ENCODE results near the gene PTPA. TPM values are rescaled to one million over a fixed set of nuclear protein-coding genes. Genes with fewer than 3 reads are reported as not detected.

PTPA gene
- total and polyA plus RNA-seq, 9 of the 15 experiments (the other 6 are each of a cell fraction or from before 2014, with no cell fraction given): 1.7 to 121 (median 72.6) TPM

DNA sequence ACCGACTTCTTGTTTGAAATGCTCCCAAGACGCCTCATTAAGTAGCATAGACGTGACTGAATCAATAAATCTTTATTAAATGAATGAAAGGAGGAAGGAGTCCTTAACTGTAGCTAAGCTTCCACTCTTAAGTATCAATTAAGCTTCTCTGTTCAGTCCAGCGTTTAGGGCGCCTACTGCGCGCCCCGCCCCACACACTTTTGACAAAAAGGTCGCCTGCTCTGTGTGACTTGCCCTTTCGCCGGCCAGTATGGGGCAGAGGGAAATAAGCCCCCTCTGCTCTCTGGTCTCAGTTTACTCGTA lies 31.0 kb upstream of the PTPA start (continued):
- TF ChIP-seq ZNF175 (CRISPR knock-in tag; IDR thresholded peaks at IDR 0.05; ENCODE audit: low read depth) (no peak), ZNF253 (CRISPR knock-in tag; conservative IDR thresholded peaks at IDR 0.05) (no peak), ZFPM2 (CRISPR knock-in tag; IDR thresholded peaks at IDR 0.05) (no peak), ZNF140 (CRISPR knock-in tag; IDR thresholded peaks at IDR 0.05) (no peak), CBX1 (IDR thresholded peaks at IDR 0.05; ENCODE audit: low read depth) (peak; percentile 79; the same call in 1 of the 2 replicates), SAFB2 (IDR thresholded peaks at IDR 0.05; ENCODE audit: borderline replicate concordance, low read depth, low read length, severe bottlenecking) (no peak), TAL1 (IDR thresholded peaks at IDR 0.05) (no peak), DACH1 (IDR thresholded peaks at IDR 0.05; ENCODE audit: partially characterized antibody) (no peak), STAG1 (CRISPR knock-in tag; IDR thresholded peaks at IDR 0.05; ENCODE audit: borderline replicate concordance) (no peak), BRD4 (IDR thresholded peaks at IDR 0.05) (no peak), BDP1 (IDR thresholded peaks at IDR 0.05; ENCODE audit: insufficient read depth, insufficient read length) (no peak), CHD4 (IDR thresholded peaks at IDR 0.05; ENCODE audit: insufficient read depth, insufficient replicate concordance, low read depth, low read length, poor library complexity, severe bottlenecking) (peak; percentile 86), KDM1A (IDR thresholded peaks at IDR 0.05) (no peak; a peak in 2 of 4 replicates), SMAD4 (CRISPR knock-in tag; conservative IDR thresholded peaks at IDR 0.05) (no peak), XRCC5 (IDR thresholded peaks at IDR 0.05; ENCODE audit: low read depth, low read length) (no peak), ARNT (IDR thresholded peaks at IDR 0.05) (no peak)
- TF ChIP-seq, protein P1, sequence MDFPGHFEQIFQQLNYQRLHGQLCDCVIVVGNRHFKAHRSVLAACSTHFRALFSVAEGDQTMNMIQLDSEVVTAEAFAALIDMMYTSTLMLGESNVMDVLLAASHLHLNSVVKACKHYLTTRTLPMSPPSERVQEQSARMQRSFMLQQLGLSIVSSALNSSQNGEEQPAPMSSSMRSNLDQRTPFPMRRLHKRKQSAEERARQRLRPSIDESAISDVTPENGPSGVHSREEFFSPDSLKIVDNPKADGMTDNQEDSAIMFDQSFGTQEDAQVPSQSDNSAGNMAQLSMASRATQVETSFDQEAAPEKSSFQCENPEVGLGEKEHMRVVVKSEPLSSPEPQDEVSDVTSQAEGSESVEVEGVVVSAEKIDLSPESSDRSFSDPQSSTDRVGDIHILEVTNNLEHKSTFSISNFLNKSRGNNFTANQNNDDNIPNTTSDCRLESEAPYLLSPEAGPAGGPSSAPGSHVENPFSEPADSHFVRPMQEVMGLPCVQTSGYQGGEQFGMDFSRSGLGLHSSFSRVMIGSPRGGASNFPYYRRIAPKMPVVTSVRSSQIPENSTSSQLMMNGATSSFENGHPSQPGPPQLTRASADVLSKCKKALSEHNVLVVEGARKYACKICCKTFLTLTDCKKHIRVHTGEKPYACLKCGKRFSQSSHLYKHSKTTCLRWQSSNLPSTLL (IDR thresholded peaks at IDR 0.05): no peak
- TF ChIP-seq, protein P2, sequence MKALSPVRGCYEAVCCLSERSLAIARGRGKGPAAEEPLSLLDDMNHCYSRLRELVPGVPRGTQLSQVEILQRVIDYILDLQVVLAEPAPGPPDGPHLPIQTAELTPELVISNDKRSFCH (CRISPR knock-in tag; IDR thresholded peaks at IDR 0.05): no peak
- TF ChIP-seq, protein P2 (tag; IDR thresholded peaks at IDR 0.05): no peak
- TF ChIP-seq, protein P3, sequence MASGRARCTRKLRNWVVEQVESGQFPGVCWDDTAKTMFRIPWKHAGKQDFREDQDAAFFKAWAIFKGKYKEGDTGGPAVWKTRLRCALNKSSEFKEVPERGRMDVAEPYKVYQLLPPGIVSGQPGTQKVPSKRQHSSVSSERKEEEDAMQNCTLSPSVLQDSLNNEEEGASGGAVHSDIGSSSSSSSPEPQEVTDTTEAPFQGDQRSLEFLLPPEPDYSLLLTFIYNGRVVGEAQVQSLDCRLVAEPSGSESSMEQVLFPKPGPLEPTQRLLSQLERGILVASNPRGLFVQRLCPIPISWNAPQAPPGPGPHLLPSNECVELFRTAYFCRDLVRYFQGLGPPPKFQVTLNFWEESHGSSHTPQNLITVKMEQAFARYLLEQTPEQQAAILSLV (tag; IDR thresholded peaks at IDR 0.05): no peak
- TF ChIP-seq, protein P4, sequence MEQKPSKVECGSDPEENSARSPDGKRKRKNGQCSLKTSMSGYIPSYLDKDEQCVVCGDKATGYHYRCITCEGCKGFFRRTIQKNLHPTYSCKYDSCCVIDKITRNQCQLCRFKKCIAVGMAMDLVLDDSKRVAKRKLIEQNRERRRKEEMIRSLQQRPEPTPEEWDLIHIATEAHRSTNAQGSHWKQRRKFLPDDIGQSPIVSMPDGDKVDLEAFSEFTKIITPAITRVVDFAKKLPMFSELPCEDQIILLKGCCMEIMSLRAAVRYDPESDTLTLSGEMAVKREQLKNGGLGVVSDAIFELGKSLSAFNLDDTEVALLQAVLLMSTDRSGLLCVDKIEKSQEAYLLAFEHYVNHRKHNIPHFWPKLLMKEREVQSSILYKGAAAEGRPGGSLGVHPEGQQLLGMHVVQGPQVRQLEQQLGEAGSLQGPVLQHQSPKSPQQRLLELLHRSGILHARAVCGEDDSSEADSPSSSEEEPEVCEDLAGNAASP (IDR thresholded peaks at IDR 0.05): no peak
- TF ChIP-seq, protein P5, sequence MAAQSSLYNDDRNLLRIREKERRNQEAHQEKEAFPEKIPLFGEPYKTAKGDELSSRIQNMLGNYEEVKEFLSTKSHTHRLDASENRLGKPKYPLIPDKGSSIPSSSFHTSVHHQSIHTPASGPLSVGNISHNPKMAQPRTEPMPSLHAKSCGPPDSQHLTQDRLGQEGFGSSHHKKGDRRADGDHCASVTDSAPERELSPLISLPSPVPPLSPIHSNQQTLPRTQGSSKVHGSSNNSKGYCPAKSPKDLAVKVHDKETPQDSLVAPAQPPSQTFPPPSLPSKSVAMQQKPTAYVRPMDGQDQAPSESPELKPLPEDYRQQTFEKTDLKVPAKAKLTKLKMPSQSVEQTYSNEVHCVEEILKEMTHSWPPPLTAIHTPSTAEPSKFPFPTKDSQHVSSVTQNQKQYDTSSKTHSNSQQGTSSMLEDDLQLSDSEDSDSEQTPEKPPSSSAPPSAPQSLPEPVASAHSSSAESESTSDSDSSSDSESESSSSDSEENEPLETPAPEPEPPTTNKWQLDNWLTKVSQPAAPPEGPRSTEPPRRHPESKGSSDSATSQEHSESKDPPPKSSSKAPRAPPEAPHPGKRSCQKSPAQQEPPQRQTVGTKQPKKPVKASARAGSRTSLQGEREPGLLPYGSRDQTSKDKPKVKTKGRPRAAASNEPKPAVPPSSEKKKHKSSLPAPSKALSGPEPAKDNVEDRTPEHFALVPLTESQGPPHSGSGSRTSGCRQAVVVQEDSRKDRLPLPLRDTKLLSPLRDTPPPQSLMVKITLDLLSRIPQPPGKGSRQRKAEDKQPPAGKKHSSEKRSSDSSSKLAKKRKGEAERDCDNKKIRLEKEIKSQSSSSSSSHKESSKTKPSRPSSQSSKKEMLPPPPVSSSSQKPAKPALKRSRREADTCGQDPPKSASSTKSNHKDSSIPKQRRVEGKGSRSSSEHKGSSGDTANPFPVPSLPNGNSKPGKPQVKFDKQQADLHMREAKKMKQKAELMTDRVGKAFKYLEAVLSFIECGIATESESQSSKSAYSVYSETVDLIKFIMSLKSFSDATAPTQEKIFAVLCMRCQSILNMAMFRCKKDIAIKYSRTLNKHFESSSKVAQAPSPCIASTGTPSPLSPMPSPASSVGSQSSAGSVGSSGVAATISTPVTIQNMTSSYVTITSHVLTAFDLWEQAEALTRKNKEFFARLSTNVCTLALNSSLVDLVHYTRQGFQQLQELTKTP (IDR thresholded peaks at IDR 0.05; ENCODE audit: low read depth in 1 of 2, partially characterized antibody in 2 of 2): peak in 1 of 2 experiments; percentile 36
